ENCODE measurements around the gene PPM1H. TPM values are rescaled to one million over a fixed set of nuclear protein-coding genes. Genes with fewer than 3 reads are reported as not detected.
A peak's percentile ranks its signal among the peaks of the same experiment; 100 is the strongest.

PPM1H gene
- total RNA-seq, 1 donor from 2014 or later: 0.85 TPM

DNA sequence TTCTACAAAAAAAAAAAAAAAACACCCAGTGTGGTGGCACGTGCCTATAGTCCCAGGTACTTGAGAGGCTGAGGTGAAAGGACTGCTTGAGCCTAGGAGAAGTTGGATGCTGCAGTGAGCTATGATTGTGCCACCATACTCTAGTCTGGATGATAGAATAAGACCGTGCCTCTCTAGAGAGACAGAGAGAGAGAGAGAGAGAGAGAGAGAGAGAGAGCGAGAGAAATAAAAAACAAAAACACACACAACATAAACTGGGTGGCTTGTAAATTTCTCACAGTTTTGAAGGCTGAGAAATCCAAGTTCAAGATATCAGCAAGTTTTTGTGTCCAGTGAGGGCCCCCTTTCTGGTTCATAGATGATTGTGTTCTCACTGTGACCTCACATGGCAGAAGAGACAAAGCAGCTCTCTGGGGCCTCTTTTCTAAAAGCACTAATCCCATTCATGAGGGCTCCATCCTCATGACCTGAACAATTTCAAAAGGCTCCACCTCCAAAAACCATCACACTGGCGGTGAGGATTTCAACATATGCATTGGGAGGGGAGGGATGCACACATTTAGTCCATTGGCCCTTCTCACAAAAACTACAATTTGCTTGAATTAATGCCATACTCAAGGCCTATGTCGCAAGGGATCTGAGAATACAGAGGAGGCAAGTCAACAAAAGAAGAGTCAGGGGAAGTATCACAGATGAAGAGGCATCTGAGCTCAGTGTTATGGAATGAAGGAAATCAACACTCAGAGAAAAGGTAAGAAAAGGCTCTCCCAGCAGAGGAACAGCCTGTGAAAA, 94.9 kb downstream of the PPM1H start:
- H3K4me1 ChIP-seq: peaks cover 0 to 8% of the 10 kb centered on the region in 2 donors
- H3K27ac ChIP-seq: no peak overlapping the region
- TF ChIP-seq, protein P1, sequence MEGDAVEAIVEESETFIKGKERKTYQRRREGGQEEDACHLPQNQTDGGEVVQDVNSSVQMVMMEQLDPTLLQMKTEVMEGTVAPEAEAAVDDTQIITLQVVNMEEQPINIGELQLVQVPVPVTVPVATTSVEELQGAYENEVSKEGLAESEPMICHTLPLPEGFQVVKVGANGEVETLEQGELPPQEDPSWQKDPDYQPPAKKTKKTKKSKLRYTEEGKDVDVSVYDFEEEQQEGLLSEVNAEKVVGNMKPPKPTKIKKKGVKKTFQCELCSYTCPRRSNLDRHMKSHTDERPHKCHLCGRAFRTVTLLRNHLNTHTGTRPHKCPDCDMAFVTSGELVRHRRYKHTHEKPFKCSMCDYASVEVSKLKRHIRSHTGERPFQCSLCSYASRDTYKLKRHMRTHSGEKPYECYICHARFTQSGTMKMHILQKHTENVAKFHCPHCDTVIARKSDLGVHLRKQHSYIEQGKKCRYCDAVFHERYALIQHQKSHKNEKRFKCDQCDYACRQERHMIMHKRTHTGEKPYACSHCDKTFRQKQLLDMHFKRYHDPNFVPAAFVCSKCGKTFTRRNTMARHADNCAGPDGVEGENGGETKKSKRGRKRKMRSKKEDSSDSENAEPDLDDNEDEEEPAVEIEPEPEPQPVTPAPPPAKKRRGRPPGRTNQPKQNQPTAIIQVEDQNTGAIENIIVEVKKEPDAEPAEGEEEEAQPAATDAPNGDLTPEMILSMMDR (IDR thresholded peaks at IDR 0.05): no peak
- no peak for DNase-seq (ENCODE audit: low spot score in 2 of 2)
- no peaks in the 10 kb centered on the region for H3K27me3 ChIP-seq
- H3K36me3 ChIP-seq: no peaks in the 10 kb centered on the region
- no peaks in the 10 kb centered on the region for H3K9me3 ChIP-seq
- no peak overlapping the region for H3K4me3 ChIP-seq
- intact Hi-C loops (cut with DNase I): no loop called here

DNA sequence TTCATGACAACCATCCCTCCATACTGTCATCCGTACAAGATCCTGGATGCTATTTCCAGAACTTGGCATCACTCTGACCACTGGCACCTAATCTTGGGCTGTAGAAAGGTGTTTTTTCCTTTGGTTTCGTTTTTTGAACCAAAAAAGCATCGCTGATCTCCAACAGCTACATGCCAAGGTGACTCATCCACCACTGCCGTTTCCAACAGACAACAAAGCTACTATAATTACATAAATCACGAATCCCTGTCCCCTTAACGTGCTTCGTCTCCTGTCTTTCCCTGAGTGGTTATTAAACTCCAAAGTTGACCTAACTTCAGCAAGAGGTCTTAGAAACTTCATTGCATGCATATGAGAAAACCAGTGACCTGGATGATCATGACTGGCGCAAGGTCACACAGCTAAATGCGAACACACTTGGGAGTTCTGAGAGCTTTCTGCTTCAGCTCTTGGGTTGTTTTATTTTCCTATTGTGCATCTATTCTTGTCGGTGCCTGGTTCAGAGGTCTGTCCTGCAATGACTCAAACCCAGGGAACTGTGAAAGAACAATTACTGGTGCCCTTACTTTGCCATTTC, 99.9 kb downstream of the PPM1H start:
- Histone ChIP-seq H3K36me3 (no peaks in the 10 kb centered on the region), H3K9me3 (no peaks in the 10 kb centered on the region), H3K4me1 (peaks cover 0 to 8% of the 10 kb centered on the region in 2 donors), H3K27me3 (no peaks in the 10 kb centered on the region), H3K4me3 (peak overlapping the region in 1 of 2 donors; percentile 42), H3K27ac (peak overlapping the region; percentile 48 to 58)
- TF ChIP-seq, protein P1 (IDR thresholded peaks at IDR 0.05): no peak
- intact Hi-C loops (cut with DNase I): no loop called here
- DNase-seq (ENCODE audit: low spot score in 2 of 2): no peak

DNA sequence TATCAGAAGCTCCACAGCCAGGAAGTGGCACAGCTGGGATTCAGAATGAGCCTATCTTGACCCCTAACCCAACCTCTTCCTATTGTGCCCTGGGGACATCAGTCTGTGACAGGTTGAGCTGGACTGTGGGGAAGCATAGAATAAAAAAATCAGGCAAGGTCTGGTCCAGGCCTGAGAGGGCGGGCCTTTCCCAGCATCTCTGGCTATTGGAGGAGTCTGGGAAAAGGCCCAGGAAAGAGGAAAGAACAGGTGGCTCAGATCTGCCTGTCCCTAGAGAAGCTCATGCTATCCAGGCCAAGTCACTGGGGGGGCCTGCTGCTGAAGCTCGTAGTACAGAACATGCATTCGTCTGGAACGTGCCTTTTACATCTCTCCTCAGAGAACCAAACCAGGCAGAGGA, 100.5 kb downstream of the PPM1H start:
- Histone ChIP-seq H3K4me3 (peak overlapping the region in 1 of 2 donors; percentile 42), H3K36me3 (no peaks in the 10 kb centered on the region), H3K27ac (peak overlapping the region; percentile 48 to 58), H3K4me1 (peaks cover 0 to 8% of the 10 kb centered on the region in 2 donors), H3K9me3 (no peaks in the 10 kb centered on the region), H3K27me3 (no peaks in the 10 kb centered on the region)
- TF ChIP-seq, protein P1 (IDR thresholded peaks at IDR 0.05): no peak
- intact Hi-C loops (cut with DNase I): no loop called here
- DNase-seq (ENCODE audit: low spot score in 2 of 2): no peak

DNA sequence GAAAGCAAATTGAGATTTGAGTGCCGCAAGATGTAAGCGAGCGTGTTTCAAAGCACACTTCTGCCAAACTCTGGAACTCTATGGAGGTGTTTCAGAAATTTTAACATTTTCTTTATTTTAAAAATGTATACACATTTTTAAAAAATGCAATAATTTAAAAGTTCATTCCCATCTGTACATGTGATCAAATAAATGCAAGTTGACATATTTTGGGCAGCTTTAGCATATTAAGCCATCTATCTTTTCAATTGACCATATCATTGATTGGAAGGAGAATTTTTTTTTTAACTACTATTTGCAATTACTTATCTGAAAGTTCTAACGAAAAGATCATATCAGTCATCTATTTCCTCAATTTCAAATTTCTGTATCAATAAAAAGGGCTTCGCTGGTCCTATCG, 101.3 kb downstream of the PPM1H start:
- H3K9me3 ChIP-seq: no peaks in the 10 kb centered on the region
- no peak for DNase-seq (ENCODE audit: low spot score in 2 of 2)
- no peaks in the 10 kb centered on the region for H3K36me3 ChIP-seq
- TF ChIP-seq, protein P1 (IDR thresholded peaks at IDR 0.05): no peak
- no peaks in the 10 kb centered on the region for H3K27me3 ChIP-seq
- no peak overlapping the region for H3K27ac ChIP-seq
- H3K4me1 ChIP-seq: peaks cover 0 to 8% of the 10 kb centered on the region in 2 donors
- H3K4me3 ChIP-seq: no peak overlapping the region
- intact Hi-C loops (cut with DNase I): no loop called here

DNA sequence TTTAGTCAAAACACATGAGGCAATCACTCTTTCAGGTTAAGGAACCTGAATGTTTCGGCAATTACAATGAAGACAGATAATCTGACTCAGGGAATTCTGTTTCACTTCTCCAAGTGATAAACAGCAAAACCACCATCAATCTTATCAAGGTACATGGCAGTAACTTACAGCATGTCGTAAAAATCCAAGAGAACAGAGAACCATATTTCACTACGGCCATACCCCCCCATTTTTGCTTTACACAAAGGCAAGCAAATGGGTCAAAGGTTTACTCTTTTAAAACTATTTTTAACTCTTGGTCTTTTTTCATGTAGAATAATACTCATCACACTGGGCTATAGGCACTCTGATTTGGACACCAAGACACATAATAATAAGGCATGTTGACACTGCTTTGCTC, 102.4 kb downstream of the PPM1H start:
- H3K36me3 ChIP-seq: no peaks in the 10 kb centered on the region
- intact Hi-C loops (cut with DNase I): no loop called here
- H3K9me3 ChIP-seq: no peaks in the 10 kb centered on the region
- H3K27me3 ChIP-seq: no peaks in the 10 kb centered on the region
- TF ChIP-seq, protein P1 (IDR thresholded peaks at IDR 0.05): no peak
- peaks cover 0 to 8% of the 10 kb centered on the region in 2 donors for H3K4me1 ChIP-seq
- no peak overlapping the region for H3K4me3 ChIP-seq
- DNase-seq (ENCODE audit: low spot score in 2 of 2): no peak
- H3K27ac ChIP-seq: no peak overlapping the region
